Measurements from ENCODE around the gene SUCLG1.

- TF ChIP-seq POLR2AphosphoS5 (IDR thresholded peaks at IDR 0.05; ENCODE audit: borderline replicate concordance, low read depth, low read length) (no peak), EZH2 (IDR thresholded peaks at IDR 0.05) (no peak)
Observed at GRCh38 chr2:84394628-84395027, 64.5 kb downstream of the SUCLG1 start.

Measured in SK-N-MC (cell line).